Measurements from ENCODE around the gene HOXA6.

HOXA6 gene

DNA sequence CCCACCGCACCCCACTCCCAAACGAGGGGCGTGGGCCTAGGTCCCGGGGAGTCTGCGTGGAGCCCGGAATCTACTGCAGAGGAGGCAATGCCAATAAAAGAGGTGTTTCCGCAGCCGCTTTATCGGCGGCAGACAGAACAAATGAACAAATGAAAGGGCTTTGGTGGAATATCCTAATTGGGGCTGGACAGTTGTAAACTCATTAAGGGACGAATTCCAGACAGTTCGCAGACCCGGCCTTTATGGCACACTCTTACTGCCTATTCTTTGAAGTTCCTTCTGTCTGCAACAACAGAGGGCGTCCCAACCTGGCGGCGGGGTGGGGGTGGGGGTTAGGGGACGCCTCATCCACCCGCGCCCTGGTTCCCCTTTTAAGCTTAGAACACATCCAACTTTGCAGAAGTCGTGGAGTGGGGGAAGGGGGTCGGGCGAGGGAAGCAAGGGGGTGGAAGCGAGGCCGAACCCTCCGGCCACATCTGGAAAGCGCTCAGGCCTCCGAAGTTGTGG, 13.7 kb upstream of the HOXA6 start:
- DNase-seq = no peak

DNA sequence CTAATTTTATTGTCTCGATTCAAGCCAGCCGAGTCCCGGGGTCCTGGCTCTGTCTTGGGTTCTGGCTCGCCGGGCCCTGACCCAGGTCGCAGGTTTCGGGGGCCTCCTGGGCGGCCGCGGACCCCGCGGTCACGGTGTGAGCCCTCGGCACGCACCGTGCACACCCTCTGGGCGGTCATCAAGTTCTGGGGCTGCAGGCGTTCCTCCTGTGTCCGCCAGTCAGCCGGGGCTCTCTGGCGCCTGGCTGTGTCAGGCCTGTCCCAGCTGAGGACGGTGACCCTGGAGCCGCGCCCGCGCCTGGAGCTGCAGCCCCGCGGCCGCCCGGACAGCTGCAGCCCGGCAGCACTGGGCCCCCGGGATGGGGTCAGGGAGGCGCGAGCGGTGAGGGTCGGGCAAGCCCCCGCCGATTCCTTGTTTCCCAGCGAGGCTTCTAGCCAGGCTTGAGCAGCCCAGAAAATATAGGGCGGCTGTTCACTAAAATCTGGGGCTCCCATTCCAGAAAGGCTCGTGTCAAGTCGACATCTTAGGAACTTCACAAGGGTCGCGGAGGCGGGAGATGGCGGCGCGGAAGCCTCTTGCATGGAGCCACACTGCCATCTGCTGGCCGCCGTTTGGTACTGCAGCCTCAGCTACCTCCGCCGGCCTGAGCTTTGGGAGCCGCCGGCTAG, 13.1 kb upstream of the HOXA6 start:
- peak; percentile 94 for DNase-seq

DNA sequence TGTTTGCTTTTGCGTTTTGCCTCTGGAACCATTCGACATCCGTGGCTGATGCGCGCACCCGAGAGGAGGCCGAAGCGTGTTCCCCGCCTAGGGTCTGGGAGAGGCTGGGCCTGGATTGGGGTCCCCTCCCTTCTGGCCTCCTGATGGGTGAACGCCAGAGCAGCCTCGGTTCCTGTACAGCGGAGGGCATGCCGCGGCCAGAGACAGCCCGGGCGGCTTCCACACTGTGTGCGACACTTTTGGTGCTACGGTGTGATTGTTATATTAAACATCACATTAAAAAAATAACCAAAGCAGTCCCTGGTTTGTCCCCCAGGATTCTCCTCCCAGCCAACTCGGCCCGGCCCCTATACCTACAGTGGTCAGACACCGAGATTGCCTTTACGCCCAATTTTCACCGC, 12.6 kb upstream of the HOXA6 start:
- peak; percentile 51 for DNase-seq

DNA sequence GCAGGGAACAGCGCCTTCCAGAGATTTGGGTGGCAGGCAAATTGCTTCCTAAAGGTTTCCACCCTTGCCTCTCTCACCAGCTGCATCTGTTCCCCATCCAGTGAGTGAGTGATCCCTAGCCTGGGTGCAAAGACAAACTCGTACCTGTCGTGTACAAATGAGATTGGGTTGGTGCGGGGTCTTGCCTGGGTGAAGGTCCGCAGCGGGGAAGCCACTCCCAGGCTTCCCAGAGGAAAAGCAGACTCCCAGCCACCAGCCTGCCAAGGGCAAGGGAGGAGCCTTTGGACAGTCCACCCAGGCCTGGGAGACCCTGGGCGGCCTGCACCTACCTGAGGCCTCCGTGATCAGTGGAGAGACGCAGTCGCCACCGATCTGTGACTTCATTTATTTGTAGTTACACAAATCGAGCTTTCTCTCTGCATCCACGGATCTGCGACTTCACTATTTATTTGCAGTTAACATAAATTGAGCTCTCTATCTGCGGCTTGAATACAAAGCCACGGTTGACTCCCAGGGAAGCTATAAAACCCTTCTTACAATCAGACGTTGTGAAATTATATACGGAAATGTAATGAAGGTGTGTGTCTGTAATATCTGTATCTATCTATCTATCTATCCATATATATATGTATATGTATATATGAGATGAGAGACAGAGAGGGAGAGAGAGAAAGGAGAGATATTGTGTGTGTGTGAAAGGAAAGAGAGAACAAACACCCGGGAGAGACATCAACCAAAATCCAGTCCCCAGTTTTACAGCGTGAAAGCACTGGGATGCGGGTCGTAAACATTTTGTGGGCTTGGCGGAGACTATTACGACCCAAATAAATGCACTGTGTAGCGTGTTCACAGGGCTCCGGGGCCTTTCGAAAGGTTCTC, 11.9 kb upstream of the HOXA6 start:
- DNase-seq = peak; percentile 61

DNA sequence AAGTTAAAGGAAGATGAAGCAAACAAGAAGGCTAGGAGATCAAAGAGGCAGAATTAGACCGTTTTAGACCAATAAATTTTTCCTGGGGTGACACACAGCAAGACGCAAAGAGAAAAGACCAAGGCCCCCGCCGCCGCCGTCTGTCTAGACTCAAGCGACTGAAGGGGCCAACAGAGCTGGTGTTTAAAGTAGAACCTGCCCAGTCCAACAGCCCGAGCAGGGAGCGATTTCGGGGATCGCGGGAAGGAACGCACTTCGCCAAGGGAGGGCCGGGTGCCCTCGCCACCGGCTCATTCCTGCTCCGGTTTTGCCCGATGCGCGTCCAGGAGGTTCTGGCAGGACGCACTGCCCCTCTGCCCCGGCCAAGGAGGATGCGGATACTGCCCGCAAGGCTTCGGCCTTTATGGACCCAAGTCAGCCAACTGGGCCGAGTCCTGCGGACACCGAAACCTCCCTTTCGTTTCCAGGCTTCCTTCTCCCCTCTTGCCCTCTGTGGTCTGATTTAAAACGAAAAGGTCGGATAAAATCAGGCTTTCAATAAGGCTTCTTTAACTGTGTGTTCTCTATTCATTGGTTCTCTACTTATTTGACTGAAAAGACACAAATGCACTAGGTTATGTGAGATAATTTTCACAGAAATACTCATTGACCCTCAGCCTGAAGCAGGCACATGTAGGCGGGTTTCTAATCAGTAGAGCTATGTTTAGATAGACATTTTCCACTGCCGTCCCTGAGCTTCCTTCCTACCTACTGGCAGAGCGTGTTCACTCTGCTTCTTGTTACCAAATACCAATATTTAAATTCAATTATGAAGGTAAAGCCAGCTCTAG, 11.1 kb upstream of the HOXA6 start:
- peak; percentile 48 for DNase-seq

DNA sequence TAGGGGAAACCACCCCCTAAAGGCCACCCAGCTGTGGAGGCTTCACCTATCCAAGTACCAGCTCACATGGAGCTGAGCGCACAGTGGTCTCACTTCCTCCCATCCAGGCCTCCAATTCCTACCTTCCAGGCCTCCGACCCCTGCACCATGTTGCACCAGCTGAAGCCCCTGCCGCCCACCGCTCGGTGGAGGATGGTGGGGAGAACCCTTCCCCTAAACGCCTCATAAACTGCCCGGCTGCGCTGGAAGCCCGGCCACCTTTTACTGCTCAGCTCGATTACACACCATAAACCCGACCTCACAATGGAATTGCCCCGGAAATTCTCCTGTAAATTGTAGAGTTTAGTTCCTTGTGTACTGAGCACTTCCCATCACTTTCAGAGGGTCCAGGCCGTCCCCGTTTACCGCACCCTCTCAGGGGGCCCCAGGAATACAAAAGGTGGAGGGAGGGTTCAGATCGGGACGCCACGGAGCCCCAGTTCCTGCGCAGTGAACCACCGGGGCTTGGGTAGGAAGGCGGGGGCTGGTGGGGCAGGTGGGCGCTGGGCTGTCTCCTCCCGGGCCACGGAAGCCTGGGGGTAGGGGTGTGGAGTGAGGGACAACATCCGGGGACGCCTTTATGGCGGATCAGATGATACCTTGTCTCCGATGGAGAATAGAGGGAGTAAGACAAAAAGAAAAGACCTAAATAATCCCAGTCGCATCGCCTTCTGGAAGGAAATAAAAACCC, 10.3 kb upstream of the HOXA6 start:
- DNase-seq = peak; percentile 49

DNA sequence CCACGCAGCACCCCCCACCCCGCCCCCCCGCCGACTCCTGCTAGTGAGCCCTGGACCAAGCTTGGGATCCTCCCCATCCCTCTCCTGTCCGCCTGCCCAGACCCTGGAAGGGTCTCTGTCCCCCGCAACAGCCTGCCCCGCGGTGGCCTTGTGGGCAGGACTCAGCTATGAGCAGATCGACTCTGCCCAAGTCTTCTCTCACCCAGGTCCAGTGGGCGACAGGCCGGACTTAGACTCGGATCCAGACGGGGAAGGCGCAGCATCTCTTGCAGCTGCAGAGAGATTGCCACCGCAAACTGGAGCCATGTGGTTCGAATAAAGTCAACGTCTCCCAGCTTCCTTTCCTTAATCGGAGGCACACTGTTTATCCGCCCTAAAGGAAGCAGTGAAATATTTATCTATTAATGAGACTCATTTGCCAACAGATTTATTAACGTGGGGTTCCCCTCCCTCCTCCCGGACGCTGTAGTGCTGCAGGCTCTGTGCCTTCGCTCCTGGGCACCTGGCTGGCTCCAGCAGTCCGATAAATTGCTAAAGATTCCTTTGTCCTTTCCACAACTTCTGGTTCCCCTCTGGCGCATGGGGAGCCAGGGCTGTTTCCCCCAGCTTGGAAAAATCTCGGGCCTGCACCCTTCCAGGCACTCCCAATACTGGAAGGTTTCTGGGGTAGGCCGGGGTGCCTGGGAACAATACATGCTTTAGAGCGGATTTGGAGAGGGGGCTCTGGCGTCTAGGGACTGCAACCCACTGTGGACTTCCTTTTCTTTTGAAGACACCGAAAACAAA, 9.5 kb upstream of the HOXA6 start:
- DNase-seq = peak; percentile 41

DNA sequence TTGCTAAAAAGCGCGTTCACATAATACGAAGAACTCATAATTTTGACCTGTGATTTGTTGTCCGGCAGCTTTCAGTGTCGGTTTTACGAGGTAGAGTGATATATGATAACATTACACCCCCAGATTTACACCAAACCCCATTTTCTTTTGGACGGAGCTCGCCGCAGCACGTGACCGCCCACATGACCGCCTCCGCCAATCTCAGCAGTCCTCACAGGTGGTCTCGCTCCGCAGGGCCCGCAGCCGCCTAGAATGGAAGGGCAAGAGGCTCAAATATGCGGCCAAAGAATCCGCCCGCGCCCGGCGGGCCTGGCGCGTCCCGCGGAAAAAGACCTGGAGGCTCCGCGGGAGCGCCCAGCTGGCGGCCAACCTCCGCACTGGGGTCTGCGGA, 8.9 kb upstream of the HOXA6 start, which contains the start of gene HOXA7:
HOXA7 (minus strand) TSS at position 168 of the 391 bp plus-strand sequence; CDS start at position 38, 130 bp downstream.
- DNase-seq = peak; percentile 82

DNA sequence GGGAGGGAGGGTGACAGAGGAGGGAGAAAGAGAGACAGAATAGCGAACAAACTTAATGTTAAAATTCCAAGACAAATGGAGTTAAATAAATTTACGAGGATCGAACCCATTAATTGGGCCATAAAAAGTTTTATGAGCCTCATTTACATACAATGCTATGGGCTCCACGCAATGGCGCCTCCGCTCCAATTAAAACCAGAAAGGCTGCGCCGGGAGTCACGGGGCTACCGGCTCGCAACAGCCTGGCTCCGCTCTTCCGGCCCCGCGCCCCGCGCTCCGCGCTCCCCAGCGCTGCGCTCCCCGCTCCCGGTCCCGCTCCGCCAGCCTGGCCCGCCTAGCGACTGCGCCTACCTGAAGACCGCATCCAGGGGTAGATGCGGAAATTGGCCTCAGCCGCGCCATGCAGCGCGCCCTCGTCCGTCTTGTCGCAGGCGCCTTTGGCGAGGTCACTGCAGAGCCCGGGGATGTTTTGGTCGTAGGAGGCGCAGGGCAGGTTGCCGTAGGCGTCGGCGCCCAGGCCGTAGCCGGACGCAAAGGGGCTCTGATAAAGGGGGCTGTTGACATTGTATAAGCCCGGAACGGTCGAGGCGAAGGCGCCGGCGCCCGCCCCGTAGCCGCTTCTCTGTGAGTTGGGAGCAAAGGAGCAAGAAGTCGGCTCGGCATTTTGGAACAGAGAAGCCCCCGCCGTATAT, 8.4 kb upstream of the HOXA6 start:
- DNase-seq = peak; percentile 61

DNA sequence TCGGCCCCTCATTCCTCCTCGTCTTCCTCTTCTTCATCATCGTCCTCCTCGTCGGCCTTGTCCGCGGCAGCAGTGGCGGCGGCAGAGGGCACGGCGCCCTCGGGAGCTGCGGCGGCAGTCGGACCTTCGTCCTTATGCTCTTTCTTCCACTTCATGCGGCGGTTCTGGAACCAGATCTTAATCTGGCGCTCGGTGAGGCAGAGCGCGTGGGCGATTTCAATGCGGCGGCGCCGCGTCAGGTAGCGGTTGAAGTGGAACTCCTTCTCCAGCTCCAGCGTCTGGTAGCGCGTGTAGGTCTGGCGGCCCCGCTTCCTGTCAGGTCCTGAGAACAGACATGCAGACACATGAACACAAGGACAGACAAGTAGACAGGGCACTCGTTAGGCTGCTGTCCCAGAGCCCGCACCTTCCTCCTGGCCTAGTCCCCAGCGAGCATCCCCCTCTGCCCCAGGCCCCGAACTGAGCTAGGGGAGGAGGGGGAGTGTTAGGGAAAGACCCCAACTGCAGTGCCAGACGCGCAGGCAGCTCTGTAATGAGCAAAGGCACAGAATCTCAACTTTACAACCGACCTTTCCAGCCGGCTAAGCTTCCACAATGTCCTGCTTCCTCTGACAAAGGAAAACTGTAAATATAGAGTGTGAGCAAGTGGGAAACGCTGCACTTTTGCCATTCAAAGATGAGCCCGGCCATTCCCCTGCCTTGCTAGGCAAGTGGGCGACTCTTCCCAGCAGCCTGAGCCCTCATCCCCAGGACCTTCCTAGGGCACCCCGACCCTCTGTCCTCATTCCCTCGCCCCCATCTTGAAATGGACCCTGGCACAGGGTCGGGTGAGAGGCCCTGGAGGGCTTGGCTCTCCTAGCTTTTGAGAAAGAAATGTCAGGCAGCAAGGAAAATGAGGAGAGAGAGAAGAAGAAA, 7.6 kb upstream of the HOXA6 start:
- DNase-seq = peak; percentile 88

DNA sequence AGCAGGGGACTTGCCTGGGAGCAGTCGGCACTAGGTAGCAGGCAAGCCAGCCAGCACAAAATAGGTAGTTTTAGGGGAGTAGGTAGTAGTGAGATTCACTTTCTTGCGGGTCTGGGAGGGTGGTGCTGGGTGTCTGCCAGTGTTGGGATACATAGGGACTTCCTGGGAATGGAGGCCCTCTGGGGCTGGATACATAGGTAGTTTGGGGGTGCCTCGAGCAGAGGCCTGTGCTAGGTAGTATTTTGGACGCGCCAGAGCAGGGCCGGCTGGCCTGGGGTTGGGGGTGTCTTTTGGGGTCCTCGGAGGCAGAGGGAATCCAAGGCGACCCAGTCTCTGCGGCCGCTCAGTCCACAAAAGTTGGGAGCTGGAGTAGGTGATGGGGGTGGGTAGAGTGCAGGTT, 6.8 kb upstream of the HOXA6 start:
- no peak for DNase-seq

DNA sequence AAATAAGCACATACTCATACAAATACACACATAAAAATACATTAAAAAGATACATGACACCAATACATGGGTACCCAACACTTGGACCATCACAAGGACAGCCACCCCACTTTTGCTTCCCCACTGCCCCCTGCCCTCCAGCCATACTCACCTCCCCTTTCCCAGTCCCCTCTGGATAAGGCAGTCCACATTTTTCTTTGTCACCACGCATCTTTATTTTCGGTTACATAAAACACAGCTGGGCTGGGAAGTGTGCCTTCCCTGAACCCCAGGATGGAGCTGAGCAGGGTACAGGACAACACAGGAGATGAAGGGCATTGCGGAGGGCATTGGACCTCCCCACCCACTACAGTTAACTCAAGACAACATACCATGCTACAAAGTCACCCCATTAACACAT, 6.0 kb upstream of the HOXA6 start:
- no peak for DNase-seq

DNA sequence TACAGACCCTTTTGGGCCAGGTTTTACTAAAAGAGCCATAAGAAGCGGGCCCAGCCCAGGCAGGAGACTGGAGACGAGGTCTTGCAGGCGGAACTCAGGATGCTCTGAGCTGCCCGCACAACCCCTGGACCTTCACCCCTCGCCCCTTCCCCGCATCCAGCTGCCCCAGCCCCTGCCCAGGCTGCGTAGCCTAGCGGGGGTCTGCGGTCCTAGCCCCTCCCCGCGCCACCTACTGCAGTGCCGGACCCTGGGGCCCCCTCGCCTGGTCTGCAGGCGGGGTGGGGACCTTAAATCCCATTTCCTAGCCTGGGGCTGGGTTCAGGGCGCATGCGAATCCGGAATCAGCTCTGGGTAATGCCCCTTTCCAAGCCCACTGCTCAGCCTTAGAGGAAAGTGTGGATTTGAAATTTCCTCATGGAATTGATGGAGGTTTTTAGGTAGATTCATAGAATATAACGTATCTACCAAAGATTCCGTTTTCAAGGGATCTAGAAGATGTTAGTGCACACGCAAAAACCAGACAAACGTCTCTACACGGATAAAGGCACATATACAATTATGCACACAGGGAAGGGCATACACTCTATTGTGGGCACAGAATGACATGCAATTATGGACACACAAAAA, 5.4 kb upstream of the HOXA6 start:
- DNase-seq = peak; percentile 41

DNA sequence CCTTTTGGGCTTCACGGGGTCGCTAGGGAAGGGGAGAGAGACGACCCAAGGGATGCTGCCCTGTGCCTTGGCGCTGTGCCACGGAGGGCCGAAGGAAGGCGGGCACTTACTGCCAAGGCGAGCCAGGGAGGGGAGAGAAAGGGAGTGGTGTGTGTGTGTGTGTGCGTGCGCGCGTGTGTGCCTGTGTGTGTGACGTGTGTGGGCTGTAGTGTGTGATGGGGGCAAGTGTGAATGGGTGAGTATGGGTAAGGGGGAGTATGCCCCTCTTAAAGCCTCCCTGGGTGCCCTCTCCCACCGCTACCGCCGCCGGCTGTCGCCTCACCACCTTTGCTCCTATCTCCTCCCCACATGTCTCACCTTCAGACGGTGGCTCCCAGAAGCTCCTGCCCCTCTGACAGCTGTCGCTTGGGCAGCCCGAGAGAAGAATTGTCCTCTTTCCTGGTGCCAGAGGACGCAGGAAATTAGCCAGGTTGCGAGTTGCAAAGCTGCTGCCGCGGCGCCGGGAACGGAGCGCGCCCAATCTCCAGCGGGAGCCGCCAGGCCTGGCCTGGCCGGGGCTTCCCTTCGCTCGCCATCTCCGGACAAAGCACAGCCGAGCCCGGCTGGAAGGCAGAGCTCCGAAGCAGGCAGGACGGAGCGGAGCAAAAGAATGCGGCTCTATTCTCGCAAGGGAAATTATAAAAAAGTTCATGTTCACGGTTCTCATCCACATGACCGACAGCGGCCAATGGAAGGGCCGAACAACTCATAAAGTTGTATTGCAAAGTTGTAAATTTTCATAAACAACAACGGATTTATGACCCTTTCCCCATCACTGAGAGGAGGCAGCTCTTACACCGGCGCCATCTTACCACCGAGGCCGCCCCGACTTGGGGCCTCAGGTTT, 4.6 kb upstream of the HOXA6 start, which contains the start of gene HOXA3:
HOXA3 (minus strand) TSS at position 653 of the 885 bp plus-strand sequence. CDS start 41,943 bp downstream, outside the sequence.
- DNase-seq = peak; percentile 65

DNA sequence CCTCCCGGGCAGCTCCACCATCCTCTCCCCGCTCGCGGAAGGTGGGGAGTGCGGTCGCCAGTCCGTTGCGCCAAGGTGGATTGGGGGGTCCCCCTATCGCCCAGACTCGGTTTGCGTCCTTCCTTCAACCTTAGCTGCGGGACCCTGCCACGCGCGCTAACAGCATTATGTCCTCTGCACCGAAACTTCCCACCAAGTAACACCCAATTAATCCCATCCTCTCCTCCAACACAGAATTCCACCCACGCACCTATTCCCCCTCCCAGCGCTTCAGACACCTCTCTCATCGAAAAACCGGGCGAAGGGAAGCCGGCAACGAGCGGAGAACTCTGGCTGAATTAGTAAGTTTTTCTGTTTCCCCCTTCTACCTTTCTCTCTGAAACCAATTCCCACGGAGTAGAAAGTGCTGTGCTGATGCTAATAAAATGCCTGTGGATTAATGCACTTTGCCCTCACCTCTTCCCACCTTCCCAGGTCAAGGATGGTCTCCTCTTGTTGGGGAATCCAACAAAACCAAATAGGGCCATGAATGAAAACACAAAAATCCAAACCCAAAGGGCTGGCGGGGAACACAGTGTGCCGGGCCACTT, 3.9 kb upstream of the HOXA6 start:
- DNase-seq = no peak

DNA sequence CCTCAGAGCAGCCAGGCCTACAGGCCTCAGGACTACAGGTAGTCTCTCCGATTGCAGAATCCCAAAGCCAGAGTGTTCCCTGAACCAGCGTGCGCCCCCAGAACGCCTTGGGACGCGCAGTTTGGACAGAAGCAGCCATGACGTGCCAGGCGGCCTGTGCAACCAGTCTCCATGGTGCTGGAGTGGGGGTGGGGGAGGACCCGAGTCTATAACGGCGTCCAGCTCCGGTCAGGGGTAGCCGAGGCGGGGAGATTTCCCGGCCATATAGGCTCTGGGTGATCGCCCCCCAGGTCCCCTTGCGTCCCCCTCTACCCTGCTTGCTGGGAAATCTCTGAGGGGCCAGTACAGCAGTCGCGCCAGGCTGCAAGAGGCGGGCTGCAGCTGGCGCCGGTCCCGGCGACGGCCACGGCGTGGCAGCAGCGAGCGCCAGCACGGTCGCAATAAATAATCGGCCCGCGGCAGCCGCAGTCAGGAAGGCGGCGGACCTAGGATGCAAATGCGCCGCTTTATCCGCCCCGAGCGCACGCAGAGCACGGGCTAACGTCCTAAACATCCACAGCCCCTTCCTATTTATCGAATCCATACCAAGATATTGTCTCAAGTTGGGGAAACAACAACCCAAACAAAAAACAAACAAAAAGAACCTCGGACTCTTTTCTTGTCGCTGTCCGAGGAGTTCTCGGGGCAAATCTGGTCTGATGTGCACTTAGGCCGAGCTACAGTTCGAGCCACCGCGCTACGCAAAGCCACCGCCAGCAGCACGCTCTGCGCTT, 3.2 kb upstream of the HOXA6 start:
- DNase-seq = peak; percentile 87
